Fibroblast of peridontal ligament (primary cell): ENCODE results near the gene NTN4.
"Not testable (repeated sequence)": the region's sequence is repeated elsewhere in the genome, so short reads cannot be mapped to it uniquely, and the experiment has no call there.

Experiments used
- DNase-seq: peaks from one replicate; pipeline ENCODE4 v3.0.0-alpha.2; 2010; ENCODE audit errors: extremely low read depth

Gene NTN4

GRCh38 chr12:95710386-95710785 lies 80.2 kb downstream of the NTN4 start:
- no peak for DNase-seq

- DNase-seq = no peak
These were observed 81.4 kb downstream of the NTN4 start for GRCh38 chr12:95709152-95709551.

GRCh38 chr12:95705143-95705542 lies 85.4 kb downstream of the NTN4 start:
- no peak for DNase-seq

GRCh38 chr12:95703986-95704385 lies 86.6 kb downstream of the NTN4 start:
- no peak for DNase-seq

GRCh38 chr12:95701722-95702418 lies 88.7 kb downstream of the NTN4 start:
- DNase-seq = no peak

- DNase-seq = peak; percentile 38
These were observed 89.3 kb downstream of the NTN4 start for GRCh38 chr12:95701275-95701674.

GRCh38 chr12:95700316-95700785 lies 90.2 kb downstream of the NTN4 start:
- peak; percentile 88 for DNase-seq

- peak; percentile 15 for DNase-seq
These were observed 91.0 kb downstream of the NTN4 start for GRCh38 chr12:95699579-95699978.

- no peak for DNase-seq
These were observed 96.4 kb downstream of the NTN4 start for GRCh38 chr12:95694136-95694535.

GRCh38 chr12:95693689-95694088 lies 96.9 kb downstream of the NTN4 start:
- DNase-seq = no peak

- DNase-seq = no peak
These were observed 99.5 kb downstream of the NTN4 start for GRCh38 chr12:95690861-95691635.

GRCh38 chr12:95687937-95688336 lies 102.6 kb downstream of the NTN4 start:
- no peak for DNase-seq

- DNase-seq = no peak
These were observed 107.1 kb downstream of the NTN4 start for GRCh38 chr12:95683418-95683817.

- no peak for DNase-seq
These were observed 109.3 kb downstream of the NTN4 start for GRCh38 chr12:95681210-95681765.

GRCh38 chr12:95678684-95679083 lies 111.9 kb downstream of the NTN4 start:
- no peak for DNase-seq

- not testable (repeated sequence) for DNase-seq
These were observed 112.8 kb downstream of the NTN4 start for GRCh38 chr12:95677782-95678181.

GRCh38 chr12:95674631-95675030 lies 115.9 kb downstream of the NTN4 start:
- DNase-seq = peak; percentile 36

GRCh38 chr12:95674163-95674562 lies 116.4 kb downstream of the NTN4 start:
- DNase-seq = no peak

- DNase-seq = no peak
These were observed 117.0 kb downstream of the NTN4 start for GRCh38 chr12:95673576-95673975.

GRCh38 chr12:95672166-95672565 lies 118.4 kb downstream of the NTN4 start:
- DNase-seq = no peak

GRCh38 chr12:95671265-95671664 lies 119.3 kb downstream of the NTN4 start:
- no peak for DNase-seq

- peak; percentile 52 for DNase-seq
These were observed 127.0 kb downstream of the NTN4 start for GRCh38 chr12:95663525-95663924.

GRCh38 chr12:95661360-95661759 lies 129.2 kb downstream of the NTN4 start:
- DNase-seq = no peak
